Dendritic cell treated with granulocyte-macrophage colony-stimulating factor and Interleukin-4, amounts not matched to agents 40 ng/mL and 50 ng/mL, for 4 days (primary cell): ENCODE measurements around the gene ANKRA2.

Experiments used
- H3K27ac Mint-ChIP-seq: one replicate; pipeline ENCODE4 v1.8.0; 2022; ENCODE audit warnings: mild to moderate bottlenecking, mixed read lengths
- H3K27me3 Mint-ChIP-seq: one replicate; pipeline ENCODE4 v1.8.0; 2022; ENCODE audit warnings: mild to moderate bottlenecking, mixed read lengths
- H3K36me3 Mint-ChIP-seq: one replicate; pipeline ENCODE4 v1.8.0; 2022; ENCODE audit warnings: low read depth, mixed read lengths
- H3K4me1 Mint-ChIP-seq: one replicate; pipeline ENCODE4 v1.8.0; 2022; ENCODE audit warnings: low read depth, mixed read lengths
- H3K4me3 Mint-ChIP-seq: one replicate; pipeline ENCODE4 v1.8.0; 2022; ENCODE audit warnings: mild to moderate bottlenecking, moderate library complexity, mixed read lengths
- H3K9me3 Mint-ChIP-seq: one replicate; pipeline ENCODE4 v1.8.0; 2022; ENCODE audit warnings: mixed read lengths
- intact Hi-C: fragments of 100-400 bp; cut with micrococcal nuclease; formaldehyde crosslinking; loops from one replicate; pipeline ENCODE4 v1.15.0; 2022

The ANKRA2 gene

GRCh38 chr5:73587923-73588322, 22.5 kb upstream of the ANKRA2 start:
- H3K27ac Mint-ChIP-seq: no peak overlapping the region
- no peaks in the 10 kb centered on the region for H3K36me3 Mint-ChIP-seq
- no peaks in the 10 kb centered on the region for H3K9me3 Mint-ChIP-seq
- no peaks in the 10 kb centered on the region for H3K27me3 Mint-ChIP-seq
- no peaks in the 10 kb centered on the region for H3K4me1 Mint-ChIP-seq
- intact Hi-C loops: no loop called here
- H3K4me3 Mint-ChIP-seq: no peak overlapping the region

- no peaks in the 10 kb centered on the region for H3K27me3 Mint-ChIP-seq
- peaks cover 36% of the 10 kb centered on the region for H3K36me3 Mint-ChIP-seq
- H3K9me3 Mint-ChIP-seq: no peaks in the 10 kb centered on the region
- no peaks in the 10 kb centered on the region for H3K4me1 Mint-ChIP-seq
- intact Hi-C loops: no loop called here
- H3K4me3 Mint-ChIP-seq: no peak overlapping the region
- H3K27ac Mint-ChIP-seq: no peak overlapping the region
Measured at GRCh38 chr5:73582285-73583145, 17.1 kb upstream of the ANKRA2 start.

- H3K27ac Mint-ChIP-seq: peak overlapping the region; percentile 96
- no peaks in the 10 kb centered on the region for H3K27me3 Mint-ChIP-seq
- H3K36me3 Mint-ChIP-seq: peaks cover 49% of the 10 kb centered on the region
- intact Hi-C loops: loop anchor here (1.0 to 5.0 kb wide), 2 partner anchors 68 to 1201 kb away; partner anchors contain the start of genes BTF3, GFM2 and NSA2
- peaks cover 16% of the 10 kb centered on the region for H3K4me1 Mint-ChIP-seq
- H3K9me3 Mint-ChIP-seq: no peaks in the 10 kb centered on the region
- H3K4me3 Mint-ChIP-seq: peak overlapping the region; percentile 95
Measured at GRCh38 chr5:73565969-73566547, 619 bp upstream of the ANKRA2 start.

GRCh38 chr5:73564675-73565074, 764 bp downstream of the ANKRA2 start:
- peaks cover 16% of the 10 kb centered on the region for H3K4me1 Mint-ChIP-seq
- H3K27ac Mint-ChIP-seq: peak overlapping the region; percentile 96
- peaks cover 43% of the 10 kb centered on the region for H3K36me3 Mint-ChIP-seq
- no peaks in the 10 kb centered on the region for H3K27me3 Mint-ChIP-seq
- H3K4me3 Mint-ChIP-seq: peak overlapping the region; percentile 95
- intact Hi-C loops: loop anchor here (1.0 to 5.0 kb wide), 2 partner anchors 66 to 1203 kb away; partner anchors contain the start of genes BTF3, GFM2 and NSA2
- no peaks in the 10 kb centered on the region for H3K9me3 Mint-ChIP-seq

GRCh38 chr5:73564018-73564417, 1.4 kb downstream of the ANKRA2 start:
- H3K4me1 Mint-ChIP-seq: peaks cover 16% of the 10 kb centered on the region
- peak overlapping the region; percentile 96 for H3K27ac Mint-ChIP-seq
- peaks cover 42% of the 10 kb centered on the region for H3K36me3 Mint-ChIP-seq
- intact Hi-C loops: no loop called here
- no peaks in the 10 kb centered on the region for H3K27me3 Mint-ChIP-seq
- H3K9me3 Mint-ChIP-seq: no peaks in the 10 kb centered on the region
- peak overlapping the region; percentile 95 for H3K4me3 Mint-ChIP-seq

- H3K27me3 Mint-ChIP-seq: no peaks in the 10 kb centered on the region
- H3K27ac Mint-ChIP-seq: no peak overlapping the region
- intact Hi-C loops: no loop called here
- H3K9me3 Mint-ChIP-seq: no peaks in the 10 kb centered on the region
- no peak overlapping the region for H3K4me3 Mint-ChIP-seq
- peaks cover 7% of the 10 kb centered on the region for H3K4me1 Mint-ChIP-seq
- H3K36me3 Mint-ChIP-seq: peaks cover 49% of the 10 kb centered on the region
Measured at GRCh38 chr5:73558950-73559349, 6.5 kb downstream of the ANKRA2 start.

GRCh38 chr5:73552642-73553041, 12.8 kb downstream of the ANKRA2 start:
- no peaks in the 10 kb centered on the region for H3K9me3 Mint-ChIP-seq
- no peak overlapping the region for H3K4me3 Mint-ChIP-seq
- H3K27me3 Mint-ChIP-seq: peaks cover 2% of the 10 kb centered on the region
- peaks cover 26% of the 10 kb centered on the region for H3K36me3 Mint-ChIP-seq
- H3K27ac Mint-ChIP-seq: no peak overlapping the region
- H3K4me1 Mint-ChIP-seq: no peaks in the 10 kb centered on the region
- intact Hi-C loops: no loop called here

GRCh38 chr5:73550016-73550415, 15.4 kb downstream of the ANKRA2 start:
- Mint-ChIP-seq H3K27ac (no peak overlapping the region), H3K27me3 (peaks cover 5% of the 10 kb centered on the region), H3K36me3 (peaks cover 20% of the 10 kb centered on the region), H3K9me3 (no peaks in the 10 kb centered on the region), H3K4me1 (no peaks in the 10 kb centered on the region), H3K4me3 (no peak overlapping the region)
- intact Hi-C loops: no loop called here

GRCh38 chr5:73545403-73545779, 20.0 kb downstream of the ANKRA2 start:
- intact Hi-C loops: no loop called here
- no peak overlapping the region for H3K27ac Mint-ChIP-seq
- no peaks in the 10 kb centered on the region for H3K36me3 Mint-ChIP-seq
- H3K27me3 Mint-ChIP-seq: peaks cover 25% of the 10 kb centered on the region
- H3K4me3 Mint-ChIP-seq: no peak overlapping the region
- H3K9me3 Mint-ChIP-seq: no peaks in the 10 kb centered on the region
- H3K4me1 Mint-ChIP-seq: no peaks in the 10 kb centered on the region

GRCh38 chr5:73544429-73545402, 20.7 kb downstream of the ANKRA2 start:
- Mint-ChIP-seq H3K36me3 (no peaks in the 10 kb centered on the region), H3K4me3 (no peak overlapping the region), H3K27ac (no peak overlapping the region), H3K27me3 (peaks cover 27% of the 10 kb centered on the region), H3K9me3 (no peaks in the 10 kb centered on the region), H3K4me1 (no peaks in the 10 kb centered on the region)
- intact Hi-C loops: no loop called here

- Mint-ChIP-seq H3K4me3 (no peak overlapping the region), H3K4me1 (no peaks in the 10 kb centered on the region), H3K9me3 (no peaks in the 10 kb centered on the region), H3K36me3 (no peaks in the 10 kb centered on the region), H3K27ac (no peak overlapping the region), H3K27me3 (peaks cover 25% of the 10 kb centered on the region)
- intact Hi-C loops: no loop called here
Measured at GRCh38 chr5:73542020-73542419, 23.4 kb downstream of the ANKRA2 start.

GRCh38 chr5:73540192-73540591, 25.2 kb downstream of the ANKRA2 start:
- Mint-ChIP-seq H3K9me3 (no peaks in the 10 kb centered on the region), H3K4me1 (no peaks in the 10 kb centered on the region), H3K27me3 (peaks cover 28% of the 10 kb centered on the region), H3K27ac (no peak overlapping the region), H3K4me3 (no peak overlapping the region), H3K36me3 (no peaks in the 10 kb centered on the region)
- intact Hi-C loops: no loop called here

- H3K27ac Mint-ChIP-seq: no peak overlapping the region
- H3K4me3 Mint-ChIP-seq: no peak overlapping the region
- intact Hi-C loops: no loop called here
- no peaks in the 10 kb centered on the region for H3K9me3 Mint-ChIP-seq
- peaks cover 29% of the 10 kb centered on the region for H3K27me3 Mint-ChIP-seq
- H3K36me3 Mint-ChIP-seq: no peaks in the 10 kb centered on the region
- H3K4me1 Mint-ChIP-seq: no peaks in the 10 kb centered on the region
Measured at GRCh38 chr5:73539730-73540129, 25.7 kb downstream of the ANKRA2 start.

- Mint-ChIP-seq H3K36me3 (no peaks in the 10 kb centered on the region), H3K9me3 (no peaks in the 10 kb centered on the region), H3K27ac (no peak overlapping the region), H3K4me3 (no peak overlapping the region), H3K4me1 (no peaks in the 10 kb centered on the region), H3K27me3 (peaks cover 18% of the 10 kb centered on the region)
- intact Hi-C loops: no loop called here
Measured at GRCh38 chr5:73534971-73535370, 30.5 kb downstream of the ANKRA2 start.
